Activated CD4-positive, alpha-beta T cell treated with anti-CD3 and anti-CD28 coated beads for 1 hour (primary cell): ENCODE data around the gene LRRC8D.
"Not testable (repeated sequence)": the region's sequence is repeated elsewhere in the genome, so short reads cannot be mapped to it uniquely, and the experiment has no call there.

Experiments
- DNase-seq: peaks from one replicate; pipeline ENCODE4 v3.0.0-alpha.2; 2020

LRRC8D gene

GRCh38 chr1:89820422-89821321 is at the start of gene LRRC8D:
LRRC8D (plus strand) TSS chr1:89821032; CDS start chr1:89933069, 112,037 bp downstream.
- DNase-seq: peak; percentile 34

- no peak for DNase-seq
Observed at GRCh38 chr1:89771991-89772560, 48.8 kb upstream of the LRRC8D start.

GRCh38 chr1:89776104-89776503 is 44.7 kb upstream of the LRRC8D start:
- not testable (repeated sequence) for DNase-seq

GRCh38 chr1:89777271-89777670 is 43.6 kb upstream of the LRRC8D start:
- DNase-seq: not testable (repeated sequence)

- no peak for DNase-seq
Observed at GRCh38 chr1:89779151-89779940, 41.5 kb upstream of the LRRC8D start.

- DNase-seq: no peak
Observed at GRCh38 chr1:89780721-89781120, 40.1 kb upstream of the LRRC8D start.

- DNase-seq: peak; percentile 55
Observed at GRCh38 chr1:89781494-89782126, 39.2 kb upstream of the LRRC8D start.

GRCh38 chr1:89786628-89787214 is 34.1 kb upstream of the LRRC8D start:
- DNase-seq: no peak

- DNase-seq: no peak
Observed at GRCh38 chr1:89790592-89790991, 30.2 kb upstream of the LRRC8D start.

- no peak for DNase-seq
Observed at GRCh38 chr1:89791064-89791726, 29.6 kb upstream of the LRRC8D start.

- no peak for DNase-seq
Observed at GRCh38 chr1:89794406-89794805, 26.4 kb upstream of the LRRC8D start.

- DNase-seq: not testable (repeated sequence)
Observed at GRCh38 chr1:89795571-89795970, 25.3 kb upstream of the LRRC8D start.

GRCh38 chr1:89797876-89798275 is 23.0 kb upstream of the LRRC8D start:
- DNase-seq: not testable (repeated sequence)

- no peak for DNase-seq
Observed at GRCh38 chr1:89799495-89799894, 21.3 kb upstream of the LRRC8D start.

GRCh38 chr1:89800022-89800655 is 20.7 kb upstream of the LRRC8D start:
- no peak for DNase-seq

- DNase-seq: no peak
Observed at GRCh38 chr1:89800718-89801117, 20.1 kb upstream of the LRRC8D start.

- no peak for DNase-seq
Observed at GRCh38 chr1:89802051-89802450, 18.8 kb upstream of the LRRC8D start.

GRCh38 chr1:89802841-89803240 is 18.0 kb upstream of the LRRC8D start:
- no peak for DNase-seq

GRCh38 chr1:89804642-89805237 is 16.1 kb upstream of the LRRC8D start:
- peak; percentile 71 for DNase-seq

GRCh38 chr1:89806616-89807015 is 14.2 kb upstream of the LRRC8D start:
- DNase-seq: no peak

GRCh38 chr1:89807503-89807902 is 13.3 kb upstream of the LRRC8D start:
- DNase-seq: no peak
